Measurements from ENCODE around the gene CFAP46. TPM values are rescaled to one million over a fixed set of nuclear protein-coding genes. Genes with fewer than 3 reads are reported as not detected.

The CFAP46 gene
- total and polyA plus RNA-seq, 8 donors = 1.2 to 5.2 (median 3.5) TPM

DNA sequence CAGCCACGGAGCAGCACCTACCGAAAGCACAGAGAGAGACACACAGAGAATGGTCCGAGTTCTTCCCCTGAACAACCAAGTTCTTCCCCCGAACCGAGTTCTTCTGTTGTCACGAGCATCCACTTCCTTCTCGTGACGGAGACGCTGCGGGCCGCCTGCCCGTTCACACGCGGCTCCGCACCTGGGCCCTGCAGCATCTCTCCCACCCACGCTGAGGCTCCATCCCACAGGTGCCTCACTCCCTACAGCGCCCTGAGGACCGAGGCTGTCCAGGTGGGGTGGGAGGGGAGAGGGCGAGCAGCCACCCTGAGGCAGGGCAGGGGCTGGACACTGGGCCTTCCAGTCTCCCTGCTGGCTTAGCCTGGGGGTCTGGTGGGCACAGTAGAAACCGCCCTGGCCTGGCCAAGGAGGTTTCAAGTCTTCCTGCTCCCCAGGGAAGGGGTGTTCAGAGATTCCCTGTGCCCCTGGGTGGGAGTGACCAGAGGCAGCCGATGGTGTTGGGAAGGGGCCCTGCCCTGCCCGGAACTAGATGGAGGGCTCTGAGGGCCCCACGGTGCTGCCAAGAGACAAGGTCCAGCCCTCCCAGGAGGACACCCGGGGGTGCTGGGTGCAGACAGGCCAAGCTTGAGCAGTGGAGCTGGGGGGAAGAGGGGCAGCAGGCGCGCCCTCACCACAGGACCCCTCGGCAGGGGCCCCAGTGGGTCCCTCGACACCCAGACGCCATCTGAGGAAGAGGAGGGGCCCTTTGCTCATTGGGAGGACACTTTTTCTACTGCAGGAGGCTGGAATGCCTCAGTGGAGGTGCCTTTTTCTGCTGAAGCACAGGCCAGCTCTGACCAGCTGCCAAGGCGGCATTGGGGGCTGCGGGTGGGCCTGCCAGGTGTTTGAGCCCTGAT lies 151.2 kb downstream of the CFAP46 start:
- H3K27ac ChIP-seq = no peak overlapping the region
- H3K9me3 ChIP-seq = no peaks in the 10 kb centered on the region
- TF ChIP-seq, protein P1, sequence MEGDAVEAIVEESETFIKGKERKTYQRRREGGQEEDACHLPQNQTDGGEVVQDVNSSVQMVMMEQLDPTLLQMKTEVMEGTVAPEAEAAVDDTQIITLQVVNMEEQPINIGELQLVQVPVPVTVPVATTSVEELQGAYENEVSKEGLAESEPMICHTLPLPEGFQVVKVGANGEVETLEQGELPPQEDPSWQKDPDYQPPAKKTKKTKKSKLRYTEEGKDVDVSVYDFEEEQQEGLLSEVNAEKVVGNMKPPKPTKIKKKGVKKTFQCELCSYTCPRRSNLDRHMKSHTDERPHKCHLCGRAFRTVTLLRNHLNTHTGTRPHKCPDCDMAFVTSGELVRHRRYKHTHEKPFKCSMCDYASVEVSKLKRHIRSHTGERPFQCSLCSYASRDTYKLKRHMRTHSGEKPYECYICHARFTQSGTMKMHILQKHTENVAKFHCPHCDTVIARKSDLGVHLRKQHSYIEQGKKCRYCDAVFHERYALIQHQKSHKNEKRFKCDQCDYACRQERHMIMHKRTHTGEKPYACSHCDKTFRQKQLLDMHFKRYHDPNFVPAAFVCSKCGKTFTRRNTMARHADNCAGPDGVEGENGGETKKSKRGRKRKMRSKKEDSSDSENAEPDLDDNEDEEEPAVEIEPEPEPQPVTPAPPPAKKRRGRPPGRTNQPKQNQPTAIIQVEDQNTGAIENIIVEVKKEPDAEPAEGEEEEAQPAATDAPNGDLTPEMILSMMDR (IDR thresholded peaks at IDR 0.05) = no peak
- H3K4me1 ChIP-seq = peaks cover 11 to 23% of the 10 kb centered on the region in 2 donors
- DNase-seq (no peak), ATAC-seq (no peak)
- intact Hi-C loops (cut with DNase I) = no loop called here
- peaks cover 36 to 88% of the 10 kb centered on the region in 2 donors for H3K27me3 ChIP-seq
- no peaks in the 10 kb centered on the region for H3K36me3 ChIP-seq
- H3K4me3 ChIP-seq = no peak overlapping the region

DNA sequence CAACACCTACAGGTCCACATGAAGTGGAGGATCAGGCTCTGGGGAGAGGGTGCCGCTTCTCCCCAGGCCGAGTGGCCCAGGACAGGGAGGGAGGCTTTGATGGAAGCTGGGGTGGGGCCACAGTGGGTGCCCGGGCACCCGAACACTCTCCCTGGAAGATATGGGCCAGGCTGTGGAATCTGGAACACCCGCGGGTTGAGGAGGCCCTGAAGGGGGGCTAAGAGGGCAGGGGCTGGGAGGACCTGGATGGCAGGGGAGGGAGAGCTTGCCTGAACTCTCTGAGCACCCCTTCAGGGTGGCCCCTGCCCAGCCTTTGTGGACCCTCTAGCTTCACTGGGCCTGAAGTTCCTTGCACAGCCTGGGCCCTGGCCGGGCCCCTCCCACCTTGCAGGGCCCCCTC lies 151.9 kb downstream of the CFAP46 start:
- DNase-seq (no peak), ATAC-seq (no peak)
- intact Hi-C loops (cut with DNase I) = no loop called here

DNA sequence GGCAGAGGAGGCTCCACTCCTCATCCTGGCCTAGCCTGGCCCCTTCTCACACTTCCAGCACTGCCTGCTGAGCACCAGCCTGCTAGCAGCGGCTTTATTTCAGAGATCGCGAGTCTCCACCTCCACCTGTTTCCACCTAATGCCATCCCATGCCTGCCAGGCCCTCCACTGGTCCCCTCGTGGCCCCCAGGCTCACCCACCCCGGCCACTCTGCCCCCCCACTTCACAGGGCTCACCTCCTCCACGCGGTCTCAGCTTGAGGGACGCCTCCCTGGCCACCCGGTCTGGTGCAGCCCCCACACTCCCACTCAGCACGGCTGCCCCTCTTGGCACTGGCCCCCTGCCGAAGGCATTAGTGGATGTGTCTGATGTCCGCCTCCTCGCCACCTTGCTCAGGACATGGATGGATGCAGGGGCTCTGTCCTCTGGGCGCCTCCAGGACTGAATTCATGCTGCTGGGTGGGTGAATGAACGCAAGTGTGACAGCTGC lies 152.7 kb downstream of the CFAP46 start:
- Histone ChIP-seq H3K4me1 (peaks cover 11 to 34% of the 10 kb centered on the region in 2 donors), H3K9me3 (no peaks in the 10 kb centered on the region), H3K27me3 (peaks cover 46 to 91% of the 10 kb centered on the region in 2 donors), H3K4me3 (no peak overlapping the region), H3K36me3 (no peaks in the 10 kb centered on the region), H3K27ac (no peak overlapping the region)
- intact Hi-C loops (cut with DNase I) = no loop called here
- no peak for DNase-seq
- TF ChIP-seq, protein P1 (IDR thresholded peaks at IDR 0.05) = no peak
- ATAC-seq = no peak

More for the DNA sequence above, 151.9 kb downstream of the CFAP46 start:
- H3K27me3 ChIP-seq = peaks cover 38 to 89% of the 10 kb centered on the region in 2 donors
- H3K27ac ChIP-seq = no peak overlapping the region
- no peak overlapping the region for H3K4me3 ChIP-seq
- no peaks in the 10 kb centered on the region for H3K9me3 ChIP-seq
- H3K4me1 ChIP-seq = peaks cover 11 to 27% of the 10 kb centered on the region in 2 donors
- TF ChIP-seq, protein P1 (IDR thresholded peaks at IDR 0.05) = no peak
- H3K36me3 ChIP-seq = no peaks in the 10 kb centered on the region

DNA sequence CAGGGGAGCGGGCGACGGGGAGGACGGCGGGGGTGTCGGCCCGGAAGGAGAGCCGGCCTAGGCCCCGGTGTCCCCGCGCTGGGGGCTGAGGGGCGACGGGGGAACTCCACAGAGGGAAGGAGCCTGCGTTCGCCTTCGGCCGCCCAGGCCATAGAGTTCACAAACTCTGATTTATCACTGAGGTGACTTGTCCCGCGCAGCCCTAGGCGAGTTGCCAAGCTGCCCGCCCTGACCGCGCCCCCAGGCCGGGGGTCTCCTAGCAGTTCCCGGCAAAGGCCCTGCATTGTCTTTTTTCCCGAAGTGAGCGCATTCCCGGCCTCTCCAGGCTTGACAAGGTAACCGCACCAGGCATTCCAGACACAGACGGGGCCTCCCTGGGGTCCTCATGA lies 153.5 kb downstream of the CFAP46 start:
- Histone ChIP-seq H3K36me3 (peaks cover 0 to 1% of the 10 kb centered on the region in 2 donors), H3K27ac (no peak overlapping the region), H3K4me3 (no peak overlapping the region), H3K4me1 (peaks cover 11 to 34% of the 10 kb centered on the region in 2 donors), H3K27me3 (peaks cover 55 to 91% of the 10 kb centered on the region in 2 donors), H3K9me3 (no peaks in the 10 kb centered on the region)
- intact Hi-C loops (cut with DNase I) = no loop called here
- ATAC-seq = no peak
- TF ChIP-seq, protein P1 (IDR thresholded peaks at IDR 0.05) = no peak
- DNase-seq = no peak

DNA sequence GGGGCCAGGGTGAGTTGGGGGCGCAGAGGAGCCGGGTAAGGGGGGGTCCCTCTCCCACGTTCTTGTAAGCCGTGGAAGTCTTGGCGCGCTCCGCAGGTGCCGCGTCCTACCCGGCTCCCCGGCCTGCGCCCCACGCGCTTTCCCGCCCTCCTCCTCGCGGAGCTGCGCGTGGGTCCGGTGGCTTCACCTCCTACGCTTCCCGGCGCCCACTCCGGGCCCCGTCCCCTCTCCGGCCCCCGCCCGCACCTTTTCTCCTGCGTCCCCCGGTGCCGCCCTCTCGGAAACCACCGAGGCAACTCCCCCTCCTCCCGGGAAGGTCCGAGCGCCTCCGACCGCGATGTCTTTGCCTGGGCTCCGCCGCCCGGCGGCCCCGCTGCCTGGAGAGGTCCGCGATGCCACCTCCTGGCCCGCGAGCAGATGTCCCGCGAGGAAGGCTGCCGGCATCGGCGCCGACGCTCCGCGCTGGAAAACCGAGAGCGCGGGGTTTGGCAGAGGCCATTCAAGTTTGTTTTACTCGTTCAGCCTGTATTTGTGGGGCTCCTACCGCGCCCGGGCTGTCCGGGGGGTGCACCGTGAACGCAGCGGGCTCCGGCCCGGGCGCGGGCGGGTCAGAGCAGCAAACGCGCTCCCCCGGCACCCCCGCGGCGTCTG lies 154.1 kb downstream of the CFAP46 start:
- intact Hi-C loops (cut with DNase I) = no loop called here

More for the DNA sequence above, 154.1 kb downstream of the CFAP46 start:
- Histone ChIP-seq H3K4me1 (peaks cover 11 to 34% of the 10 kb centered on the region in 2 donors), H3K4me3 (no peak overlapping the region), H3K27me3 (peaks cover 60 to 91% of the 10 kb centered on the region in 2 donors), H3K36me3 (peaks cover 0 to 7% of the 10 kb centered on the region in 2 donors), H3K27ac (no peak overlapping the region), H3K9me3 (no peaks in the 10 kb centered on the region)
- TF ChIP-seq, protein P1 (IDR thresholded peaks at IDR 0.05) = no peak
- DNase-seq (no peak), ATAC-seq (peak; percentile 40)

Measured in left lung (tissue), 10 donors.